Ovary (tissue), 9 donors: Measurements from ENCODE around the gene COA3. TPM values are rescaled to one million over a fixed set of nuclear protein-coding genes. Genes with fewer than 3 reads are reported as not detected.

Experiments used
- DNase-seq, 5 donors: peaks; one replicate each; pipeline ENCODE4 v3.0.0-alpha.2; 2019 to 2020
- H3K27ac ChIP-seq, 2 donors: fragments of 200-600 bp; one replicate each; pipeline versions ENCODE4 v1.5.1 to v1.8.0; 2019 to 2022
- H3K27me3 ChIP-seq: fragments of 200-600 bp; one replicate; pipeline ENCODE4 v1.8.0; 2022
- H3K36me3 ChIP-seq: fragments of 200-600 bp; sonication (generic); one replicate; pipeline ENCODE4 v1.5.1; 2019
- H3K4me1 ChIP-seq: one replicate; pipeline ENCODE4 v1.8.1; 2013; ENCODE audit warnings: mild to moderate bottlenecking, moderate library complexity; ENCODE audit not compliant: insufficient read depth
- H3K4me3 ChIP-seq: fragments of 200-600 bp; sonication (generic); one replicate; pipeline ENCODE4 v1.5.1; 2017
- H3K9me3 ChIP-seq, 2 donors: fragments of 200-600 bp in 1 of 2; sonication (generic) in 1 of 2; one replicate each; pipeline versions ENCODE4 v1.5.1 to v1.8.1; 2013 to 2019; ENCODE audit warnings: mild to moderate bottlenecking in 1 of 2, moderate library complexity in 1 of 2
- EP300 ChIP-seq: sonication (generic); formaldehyde crosslinking; IDR thresholded peaks from one replicate; pipeline ENCODE4 v1.6.1; 2017; ENCODE audit warnings: antibody characterized with exemption
- POLR2A ChIP-seq: fragments of 450-650 bp; IDR thresholded peaks from one replicate; pipeline ENCODE4 v1.6.1; 2017; ENCODE audit warnings: antibody characterized with exemption, mild to moderate bottlenecking, moderate library complexity
- WGBS, 3 donors: extraction: QIAGEN DNeasy Blood & Tissue Kit in 1 of 3; methylation state at CpG; one replicate each; pipeline versions ENCODE4 v1.1.5 to v1.1.7; 2013 to 2017; 5-methylcytosine and 5-hydroxymethylcytosine counted together
- intact Hi-C, 4 donors: fragments of 100-400 bp; cut with DNase I; formaldehyde crosslinking; loops; one replicate each; pipeline versions ENCODE4 v1.11.0 to v1.15.1; 2022 to 2023
- polyA plus RNA-seq, 2 donors: library from polyadenylated mRNA; stranded (reverse); fragments of 200-250 nt in 1 of 2; fragments of 350-450 nt in 1 of 2; fragmentation: Illumina TruSeq in 1 of 2; extraction: RNeasy Lipid Tissue Mini Kit (QIAGEN cat#74804) in 1 of 2; gene quantifications; one replicate each; pipeline ENCODE4 v1.2.3, GENCODE V29; 2013 to 2014
- total RNA-seq, 7 donors: library from RNA; depleted of rRNA in 2 of 7; stranded (reverse); fragments of >200 nt in 2 of 7; fragmentation: NEBNext Ultra II Directional in 3 of 7; extraction: Animal tissue kit (Norgen Biotek cat#: 25700) in 3 of 7; gene quantifications; one replicate each; pipeline versions ENCODE4 v1.1.0 to v1.2.4, GENCODE V29; 2016 to 2023
- TF ChIP-seq, protein P1 (sequence below), 3 donors: fragments of 450-650 bp in 2 of 3; fragments of 200-600 bp in 1 of 3; IDR thresholded peaks; one replicate each; pipeline versions ENCODE4 v1.5.1 to v1.8.0; 2016 to 2022; ENCODE audit warnings: antibody characterized with exemption in 3 of 3, mild to moderate bottlenecking in 1 of 3
- donor health status: DM: no; HTN: no; CAD: no; lungs with moderate emphysema.
- donor health status: DM: no; HTN: no; CAD: no.
- donor health status: Bipolar disorder and iron deficiency.
- donor health status: DM: yes; HTN: yes; CAD: no.
- donor health status: DM: no; HTN: no; CAD: no.
- donor health status: DM: yes; HTN: yes; CAD: no.

COA3 gene
- total and polyA plus RNA-seq, 9 donors: 49.1 to 80.0 (median 64.0) TPM

- H3K27me3 ChIP-seq: no peaks in the 10 kb centered on the region
- TF ChIP-seq EP300: no peak
- peak; percentile 86 for TF ChIP-seq POLR2A
- TF ChIP-seq, protein P1, sequence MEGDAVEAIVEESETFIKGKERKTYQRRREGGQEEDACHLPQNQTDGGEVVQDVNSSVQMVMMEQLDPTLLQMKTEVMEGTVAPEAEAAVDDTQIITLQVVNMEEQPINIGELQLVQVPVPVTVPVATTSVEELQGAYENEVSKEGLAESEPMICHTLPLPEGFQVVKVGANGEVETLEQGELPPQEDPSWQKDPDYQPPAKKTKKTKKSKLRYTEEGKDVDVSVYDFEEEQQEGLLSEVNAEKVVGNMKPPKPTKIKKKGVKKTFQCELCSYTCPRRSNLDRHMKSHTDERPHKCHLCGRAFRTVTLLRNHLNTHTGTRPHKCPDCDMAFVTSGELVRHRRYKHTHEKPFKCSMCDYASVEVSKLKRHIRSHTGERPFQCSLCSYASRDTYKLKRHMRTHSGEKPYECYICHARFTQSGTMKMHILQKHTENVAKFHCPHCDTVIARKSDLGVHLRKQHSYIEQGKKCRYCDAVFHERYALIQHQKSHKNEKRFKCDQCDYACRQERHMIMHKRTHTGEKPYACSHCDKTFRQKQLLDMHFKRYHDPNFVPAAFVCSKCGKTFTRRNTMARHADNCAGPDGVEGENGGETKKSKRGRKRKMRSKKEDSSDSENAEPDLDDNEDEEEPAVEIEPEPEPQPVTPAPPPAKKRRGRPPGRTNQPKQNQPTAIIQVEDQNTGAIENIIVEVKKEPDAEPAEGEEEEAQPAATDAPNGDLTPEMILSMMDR (IDR thresholded peaks at IDR 0.05): no peak
- 0 to 1% (median 0%) methylated on average over 59 to 71 of the region's 71 CpGs for WGBS, 3 donors
- peak; percentile 86 to 92 (median 89) for DNase-seq
- no peaks in the 10 kb centered on the region for H3K36me3 ChIP-seq
- H3K4me3 ChIP-seq: peak within 1 kb of the TSS; percentile 74
- H3K9me3 ChIP-seq: no peaks in the 10 kb centered on the region
- intact Hi-C loops: no loop called here
- peak within 1 kb of the TSS; percentile 56 to 82 for H3K27ac ChIP-seq
- no peaks in the 10 kb centered on the region for H3K4me1 ChIP-seq
These were observed 34.6 kb upstream of the COA3 start, which contains the start of gene PSME3 for GRCh38 chr17:42832934-42833766. Gene PSME3 (plus strand): TSS chr17:42833397. CDS start chr17:42833632, 235 bp downstream.

DNA sequence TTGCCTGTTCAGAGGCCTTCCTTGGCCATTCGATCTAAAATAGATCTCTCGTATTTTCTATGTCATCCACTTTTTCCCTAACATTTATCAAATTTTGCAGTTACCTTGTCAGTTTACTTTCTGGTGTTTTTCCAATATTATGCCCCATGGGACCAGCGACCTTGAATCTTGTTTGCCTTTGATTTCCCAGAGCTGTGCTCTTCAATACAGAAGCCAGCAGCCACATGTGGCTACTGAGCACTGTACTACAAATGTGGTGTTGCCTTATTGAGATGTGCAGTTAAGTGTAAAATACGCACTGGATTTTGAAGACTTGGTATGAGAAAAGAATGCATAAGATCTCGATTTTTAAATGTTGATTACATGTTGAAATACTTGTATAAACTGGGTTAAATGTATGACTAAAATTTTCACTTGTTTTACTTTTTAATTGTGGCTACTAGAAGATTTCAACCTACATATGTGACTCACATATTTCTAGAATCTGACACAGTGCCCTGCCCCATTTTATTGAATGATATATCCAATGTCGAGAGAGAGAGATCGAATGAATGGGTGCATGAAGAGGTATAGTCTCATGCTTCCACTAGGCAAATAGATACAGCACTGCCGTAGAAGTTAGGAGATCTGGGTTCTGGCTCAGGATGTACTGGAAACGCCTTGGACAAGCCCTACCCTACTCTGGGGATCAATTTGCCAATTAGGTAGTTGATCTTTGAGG, 33.9 kb upstream of the COA3 start:
- DNase-seq: no peak
- no peaks in the 10 kb centered on the region for H3K36me3 ChIP-seq
- no peaks in the 10 kb centered on the region for H3K4me1 ChIP-seq
- no peaks in the 10 kb centered on the region for H3K27me3 ChIP-seq
- peak overlapping the region; percentile 56 to 82 for H3K27ac ChIP-seq
- TF ChIP-seq POLR2A: no peak
- TF ChIP-seq, protein P1 (IDR thresholded peaks at IDR 0.05): no peak
- TF ChIP-seq EP300: no peak
- H3K9me3 ChIP-seq: no peaks in the 10 kb centered on the region
- intact Hi-C loops: no loop called here
- H3K4me3 ChIP-seq: peak overlapping the region; percentile 74
- WGBS, 3 donors: 45 to 49% (median 48%) methylated on average over 9 of the region's 9 CpGs

- TF ChIP-seq, protein P1 (IDR thresholded peaks at IDR 0.05): no peak
- TF ChIP-seq EP300 (no peak), POLR2A (no peak)
- Histone ChIP-seq H3K36me3 (no peaks in the 10 kb centered on the region), H3K4me1 (no peaks in the 10 kb centered on the region), H3K9me3 (no peaks in the 10 kb centered on the region), H3K4me3 (no peak overlapping the region), H3K27me3 (no peaks in the 10 kb centered on the region), H3K27ac (no peak overlapping the region)
- intact Hi-C loops: no loop called here
- DNase-seq: no peak
These were observed 32.5 kb upstream of the COA3 start for GRCh38 chr17:42830971-42831370.

- TF ChIP-seq, protein P1 (IDR thresholded peaks at IDR 0.05): no peak
- TF ChIP-seq POLR2A: no peak
- TF ChIP-seq EP300: no peak
- no peaks in the 10 kb centered on the region for H3K27me3 ChIP-seq
- intact Hi-C loops: loop anchor here in 2 of 4 donors (5.0 to 10.0 kb wide), 3 partner anchors 103 to 243 kb away; no protein-coding TSS in a partner anchor
- DNase-seq: no peak
- peaks cover 4% of the 10 kb centered on the region for H3K4me1 ChIP-seq
- WGBS, 3 donors: 91 to 94% (median 94%) methylated on average over 1 of the region's 1 CpG
- H3K36me3 ChIP-seq: no peaks in the 10 kb centered on the region
- H3K9me3 ChIP-seq: no peaks in the 10 kb centered on the region
- H3K4me3 ChIP-seq: no peak overlapping the region
- H3K27ac ChIP-seq: no peak overlapping the region
These were observed 29.0 kb upstream of the COA3 start for GRCh38 chr17:42827472-42827871.
